Measurements from ENCODE around the gene TSPAN8. TPM values are rescaled to one million over a fixed set of nuclear protein-coding genes. Genes with fewer than 3 reads are reported as not detected.

TSPAN8 gene
- total RNA-seq, 1 donor = 15.5 TPM

DNA sequence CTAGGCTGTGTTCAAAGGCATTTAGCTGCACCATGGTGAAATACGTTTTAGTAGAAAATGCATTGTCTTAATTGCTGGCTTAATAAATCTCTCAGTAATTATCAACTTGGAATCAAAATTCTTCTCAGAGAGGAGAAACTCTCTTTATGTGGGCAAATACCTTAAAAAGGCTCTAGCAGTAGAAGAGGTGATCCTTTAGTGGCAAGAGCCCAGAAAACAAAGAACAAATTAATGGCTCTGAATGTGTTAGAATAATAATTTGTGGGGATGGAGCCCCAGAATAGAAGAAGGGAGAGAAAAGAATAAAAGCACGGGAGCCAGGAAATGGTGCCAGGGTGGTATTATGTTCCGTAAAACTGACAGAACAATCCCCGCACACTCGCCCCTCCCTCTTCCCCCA, 14.8 kb downstream of the TSPAN8 start:
- no peak overlapping the region for H3K4me3 ChIP-seq (ENCODE audit: low read depth, low read length)
- no peak for DNase-seq (ENCODE audit: low read depth)
- TF ChIP-seq, protein P1, sequence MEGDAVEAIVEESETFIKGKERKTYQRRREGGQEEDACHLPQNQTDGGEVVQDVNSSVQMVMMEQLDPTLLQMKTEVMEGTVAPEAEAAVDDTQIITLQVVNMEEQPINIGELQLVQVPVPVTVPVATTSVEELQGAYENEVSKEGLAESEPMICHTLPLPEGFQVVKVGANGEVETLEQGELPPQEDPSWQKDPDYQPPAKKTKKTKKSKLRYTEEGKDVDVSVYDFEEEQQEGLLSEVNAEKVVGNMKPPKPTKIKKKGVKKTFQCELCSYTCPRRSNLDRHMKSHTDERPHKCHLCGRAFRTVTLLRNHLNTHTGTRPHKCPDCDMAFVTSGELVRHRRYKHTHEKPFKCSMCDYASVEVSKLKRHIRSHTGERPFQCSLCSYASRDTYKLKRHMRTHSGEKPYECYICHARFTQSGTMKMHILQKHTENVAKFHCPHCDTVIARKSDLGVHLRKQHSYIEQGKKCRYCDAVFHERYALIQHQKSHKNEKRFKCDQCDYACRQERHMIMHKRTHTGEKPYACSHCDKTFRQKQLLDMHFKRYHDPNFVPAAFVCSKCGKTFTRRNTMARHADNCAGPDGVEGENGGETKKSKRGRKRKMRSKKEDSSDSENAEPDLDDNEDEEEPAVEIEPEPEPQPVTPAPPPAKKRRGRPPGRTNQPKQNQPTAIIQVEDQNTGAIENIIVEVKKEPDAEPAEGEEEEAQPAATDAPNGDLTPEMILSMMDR (IDR thresholded peaks at IDR 0.05; ENCODE audit: insufficient read depth, low read length) = no peak

DNA sequence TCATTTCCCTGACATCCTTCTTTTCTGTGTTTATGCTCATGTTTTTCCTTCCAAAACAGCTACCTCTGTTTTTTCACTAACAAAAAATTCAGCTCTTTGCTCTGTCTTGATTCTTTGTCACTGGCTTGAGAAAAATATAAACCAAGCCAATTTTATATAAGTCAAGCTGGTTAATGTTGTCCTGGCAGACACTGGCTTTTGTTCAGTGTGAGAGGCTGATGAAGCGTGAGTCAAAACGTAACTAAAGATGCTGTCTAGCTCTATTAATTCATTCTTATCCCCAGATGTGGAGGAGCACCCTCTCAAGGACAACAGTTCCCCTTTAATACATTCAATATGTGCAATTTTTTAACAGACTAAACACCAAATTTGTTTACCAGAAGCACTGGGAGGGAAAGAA, 15.8 kb downstream of the TSPAN8 start:
- TF ChIP-seq, protein P1 (IDR thresholded peaks at IDR 0.05; ENCODE audit: insufficient read depth, low read length) = no peak
- peak; percentile 43 for DNase-seq (ENCODE audit: low read depth)
- H3K4me3 ChIP-seq (ENCODE audit: low read depth, low read length) = no peak overlapping the region

DNA sequence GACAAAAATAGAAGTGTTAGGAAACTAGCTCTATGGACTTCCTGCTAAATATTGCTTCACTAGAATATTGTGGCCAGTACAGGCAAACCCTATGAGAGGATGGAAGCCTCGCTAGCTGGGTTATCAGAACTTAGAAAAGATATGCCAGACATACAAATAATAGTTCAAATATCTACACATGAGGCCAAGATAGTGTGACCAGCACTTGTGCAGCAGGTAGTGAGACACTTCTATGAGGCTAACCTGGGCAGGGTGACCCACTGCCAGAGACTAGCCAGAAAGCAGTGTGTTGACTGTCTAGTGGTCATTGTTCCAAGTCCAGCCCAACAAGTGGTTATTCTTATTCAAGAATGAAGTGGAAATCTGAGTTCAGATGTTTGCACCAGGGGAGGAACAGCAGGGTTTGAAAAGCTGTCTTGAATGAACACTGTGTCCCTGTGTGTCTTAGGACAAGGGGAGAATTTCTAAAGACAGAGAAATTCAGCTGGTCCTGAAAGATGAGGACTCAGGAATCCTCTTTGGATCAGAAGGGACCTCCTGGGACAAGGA, 16.3 kb downstream of the TSPAN8 start:
- DNase-seq (ENCODE audit: low read depth) = no peak
- H3K4me3 ChIP-seq (ENCODE audit: low read depth, low read length) = no peak overlapping the region
- TF ChIP-seq, protein P1 (IDR thresholded peaks at IDR 0.05; ENCODE audit: insufficient read depth, low read length) = no peak

DNA sequence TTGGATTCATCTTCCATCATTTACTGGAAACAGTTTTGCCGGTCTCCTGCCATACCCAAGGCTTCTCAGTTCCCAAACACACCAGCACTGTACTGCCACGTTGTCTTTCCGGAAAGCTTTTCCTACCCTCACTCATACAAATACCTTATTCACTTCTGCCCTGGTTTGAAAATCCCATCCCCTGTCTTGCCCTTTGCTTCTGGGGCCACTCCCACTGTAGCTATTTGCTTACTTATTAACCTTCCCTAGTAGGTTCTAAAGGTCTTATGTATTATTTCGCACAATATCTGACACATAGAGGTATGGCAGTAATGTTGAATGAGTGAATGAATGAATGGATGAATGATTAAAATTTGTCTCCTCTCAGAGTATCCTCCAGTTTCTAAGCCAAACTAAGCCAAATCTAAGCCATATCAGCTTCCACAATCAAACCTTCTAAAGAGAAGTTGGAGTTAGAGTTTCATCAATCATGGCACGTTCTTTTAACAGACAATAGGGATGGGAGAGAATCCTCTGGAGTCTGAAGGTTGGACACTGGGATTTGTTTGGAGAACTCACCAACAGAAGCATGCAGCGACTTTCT, 18.6 kb downstream of the TSPAN8 start:
- TF ChIP-seq, protein P1 (IDR thresholded peaks at IDR 0.05; ENCODE audit: insufficient read depth, low read length) = no peak
- no peak overlapping the region for H3K4me3 ChIP-seq (ENCODE audit: low read depth, low read length)
- no peak for DNase-seq (ENCODE audit: low read depth)

DNA sequence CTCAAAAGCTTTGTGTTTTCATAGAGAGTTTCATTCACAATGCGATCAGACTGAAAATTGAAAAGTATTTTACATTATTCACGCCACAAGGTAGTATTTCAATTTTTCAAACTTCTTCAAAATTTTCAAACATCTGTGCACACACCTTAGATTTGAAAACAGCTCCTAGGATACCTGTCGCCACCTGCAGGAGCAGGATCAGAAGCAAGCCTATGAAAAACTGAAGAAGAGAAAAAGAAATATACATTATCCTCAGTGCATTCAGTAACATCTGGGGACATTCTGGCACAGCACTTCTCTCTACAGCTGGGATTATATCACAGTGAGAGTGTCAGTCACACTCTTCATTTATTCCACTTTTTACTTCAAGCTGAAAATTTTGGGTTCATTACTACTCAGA, 19.8 kb downstream of the TSPAN8 start:
- no peak for DNase-seq (ENCODE audit: low read depth)
- TF ChIP-seq, protein P1 (IDR thresholded peaks at IDR 0.05; ENCODE audit: insufficient read depth, low read length) = no peak
- H3K4me3 ChIP-seq (ENCODE audit: low read depth, low read length) = no peak overlapping the region

DNA sequence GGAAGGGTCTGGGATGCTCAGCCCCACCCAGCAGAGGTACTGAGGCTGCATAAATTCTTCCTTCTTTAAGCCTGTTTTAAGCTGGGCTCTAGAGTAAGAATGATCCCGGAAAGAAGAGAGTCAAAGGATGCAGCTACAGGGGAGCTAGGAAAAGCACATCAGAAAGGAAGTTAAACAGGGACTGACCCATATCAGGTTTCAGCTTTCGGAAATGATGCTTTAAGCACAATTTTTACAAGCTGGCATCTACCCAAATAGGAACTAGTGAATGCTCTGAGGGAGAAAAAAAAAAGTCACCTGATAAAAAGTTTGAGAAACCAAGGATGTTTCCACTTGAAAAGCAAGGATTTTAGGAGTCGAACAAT, 22.0 kb downstream of the TSPAN8 start:
- no peak for DNase-seq (ENCODE audit: low read depth)
- TF ChIP-seq, protein P1 (IDR thresholded peaks at IDR 0.05; ENCODE audit: insufficient read depth, low read length) = no peak
- H3K4me3 ChIP-seq (ENCODE audit: low read depth, low read length) = no peak overlapping the region

Data from fibroblast of the aortic adventitia (primary cell).